Mesothelial cell of epicardium (in vitro differentiated cells): ENCODE data around the gene ANKRD11. TPM values are rescaled to one million over a fixed set of nuclear protein-coding genes. Genes with fewer than 3 reads are reported as not detected.
"Not testable (repeated sequence)": the region's sequence is repeated elsewhere in the genome, so short reads cannot be mapped to it uniquely, and the experiment has no call there.

Experiments
- DNase-seq, 2 experiments: peaks; one replicate each; pipeline ENCODE4 v3.0.0; 2021; ENCODE audit warnings: low spot score in 2 of 2; ENCODE audit not compliant: unreplicated experiment in 2 of 2
- H3K27ac Mint-ChIP-seq: 2 replicates; pipeline ENCODE4 v1.8.0; 2021; ENCODE audit warnings: mixed read lengths
- H3K27me3 Mint-ChIP-seq: 2 replicates; pipeline ENCODE4 v1.8.0; 2021; ENCODE audit warnings: low read depth, mixed read lengths
- H3K36me3 Mint-ChIP-seq: 2 replicates; pipeline ENCODE4 v1.8.0; 2021; ENCODE audit warnings: mixed read lengths
- H3K4me1 Mint-ChIP-seq: 2 replicates; pipeline ENCODE4 v1.8.0; 2021; ENCODE audit warnings: mixed read lengths
- H3K4me3 Mint-ChIP-seq: 2 replicates; pipeline ENCODE4 v1.8.0; 2021; ENCODE audit warnings: mild to moderate bottlenecking, moderate library complexity, mixed read lengths
- H3K9me3 Mint-ChIP-seq: 2 replicates; pipeline ENCODE4 v1.8.0; 2021; ENCODE audit warnings: mixed read lengths
- total RNA-seq: library from RNA; stranded (reverse); gene quantifications from 3 replicates; pipeline ENCODE4 v1.2.1, GENCODE V29; 2021
- TF ChIP-seq, protein P1 (sequence below): fragments of 200-600 bp; sonication (generic); IDR thresholded peaks from one replicate; pipeline ENCODE4 v1.5.0; 2021; ENCODE audit warnings: antibody characterized with exemption; ENCODE audit not compliant: unreplicated experiment

Gene ANKRD11
- total RNA-seq, 1 donor from 2014 or later, result 247 TPM

DNA sequence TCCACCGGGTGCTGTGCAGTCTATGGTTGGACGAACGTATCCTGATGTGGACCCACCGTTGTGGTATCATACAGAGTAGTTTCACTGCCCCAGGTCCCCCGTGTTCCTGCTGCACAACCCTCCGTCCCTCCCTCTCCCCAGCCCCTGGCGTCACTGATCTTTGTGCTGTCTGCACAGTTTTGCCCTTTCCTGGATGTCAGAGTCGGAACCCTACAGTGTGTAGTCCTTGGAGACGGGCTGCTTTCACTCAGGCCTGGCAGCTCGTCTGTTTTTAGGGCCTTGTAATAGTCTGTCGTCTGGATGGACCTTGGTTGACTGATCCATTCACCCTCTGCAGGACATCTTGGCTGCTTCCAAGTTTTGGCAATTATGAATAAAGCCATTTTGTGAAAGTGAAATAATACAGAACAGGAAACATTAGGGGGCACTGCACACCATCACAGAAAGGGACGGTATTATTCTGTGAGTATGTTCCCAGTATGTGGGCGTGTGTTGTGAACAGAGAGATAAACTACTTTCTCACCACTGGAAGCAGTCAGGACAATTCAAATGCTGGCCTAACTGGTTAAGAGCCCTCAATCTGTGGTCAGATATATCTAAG lies 156.9 kb downstream of the ANKRD11 start:
- H3K4me3 Mint-ChIP-seq, H3K36me3 Mint-ChIP-seq, H3K9me3 Mint-ChIP-seq, H3K27me3 Mint-ChIP-seq, DNase-seq: not testable (repeated sequence)
- peak overlapping the region; percentile 82 for H3K27ac Mint-ChIP-seq
- TF ChIP-seq, protein P1, sequence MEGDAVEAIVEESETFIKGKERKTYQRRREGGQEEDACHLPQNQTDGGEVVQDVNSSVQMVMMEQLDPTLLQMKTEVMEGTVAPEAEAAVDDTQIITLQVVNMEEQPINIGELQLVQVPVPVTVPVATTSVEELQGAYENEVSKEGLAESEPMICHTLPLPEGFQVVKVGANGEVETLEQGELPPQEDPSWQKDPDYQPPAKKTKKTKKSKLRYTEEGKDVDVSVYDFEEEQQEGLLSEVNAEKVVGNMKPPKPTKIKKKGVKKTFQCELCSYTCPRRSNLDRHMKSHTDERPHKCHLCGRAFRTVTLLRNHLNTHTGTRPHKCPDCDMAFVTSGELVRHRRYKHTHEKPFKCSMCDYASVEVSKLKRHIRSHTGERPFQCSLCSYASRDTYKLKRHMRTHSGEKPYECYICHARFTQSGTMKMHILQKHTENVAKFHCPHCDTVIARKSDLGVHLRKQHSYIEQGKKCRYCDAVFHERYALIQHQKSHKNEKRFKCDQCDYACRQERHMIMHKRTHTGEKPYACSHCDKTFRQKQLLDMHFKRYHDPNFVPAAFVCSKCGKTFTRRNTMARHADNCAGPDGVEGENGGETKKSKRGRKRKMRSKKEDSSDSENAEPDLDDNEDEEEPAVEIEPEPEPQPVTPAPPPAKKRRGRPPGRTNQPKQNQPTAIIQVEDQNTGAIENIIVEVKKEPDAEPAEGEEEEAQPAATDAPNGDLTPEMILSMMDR, result peak; percentile 27
- peaks cover 33% of the 10 kb centered on the region for H3K4me1 Mint-ChIP-seq

DNA sequence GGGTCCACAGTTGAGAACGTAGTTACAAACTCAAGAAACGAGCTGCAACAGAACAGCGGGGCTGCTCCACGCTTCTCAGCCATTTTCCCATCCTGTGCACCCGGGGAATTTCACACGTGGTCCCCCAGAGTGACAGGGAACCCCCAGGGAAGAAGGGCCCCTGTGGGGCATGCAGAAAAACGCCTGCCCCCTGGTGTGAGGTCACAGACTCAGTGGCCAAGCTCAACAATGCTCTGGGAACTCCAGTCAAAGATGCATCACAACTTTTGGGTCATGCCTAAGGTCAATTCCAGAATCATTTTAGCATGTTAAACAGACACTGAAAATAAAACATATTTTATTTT lies 157.5 kb downstream of the ANKRD11 start:
- TF ChIP-seq, protein P1, result no peak
- Mint-ChIP-seq H3K4me1 (peaks cover 33% of the 10 kb centered on the region), H3K27me3 (no peaks in the 10 kb centered on the region), H3K4me3 (no peak overlapping the region), H3K9me3 (no peaks in the 10 kb centered on the region), H3K36me3 (no peaks in the 10 kb centered on the region), H3K27ac (no peak overlapping the region)
- no peak for DNase-seq

DNA sequence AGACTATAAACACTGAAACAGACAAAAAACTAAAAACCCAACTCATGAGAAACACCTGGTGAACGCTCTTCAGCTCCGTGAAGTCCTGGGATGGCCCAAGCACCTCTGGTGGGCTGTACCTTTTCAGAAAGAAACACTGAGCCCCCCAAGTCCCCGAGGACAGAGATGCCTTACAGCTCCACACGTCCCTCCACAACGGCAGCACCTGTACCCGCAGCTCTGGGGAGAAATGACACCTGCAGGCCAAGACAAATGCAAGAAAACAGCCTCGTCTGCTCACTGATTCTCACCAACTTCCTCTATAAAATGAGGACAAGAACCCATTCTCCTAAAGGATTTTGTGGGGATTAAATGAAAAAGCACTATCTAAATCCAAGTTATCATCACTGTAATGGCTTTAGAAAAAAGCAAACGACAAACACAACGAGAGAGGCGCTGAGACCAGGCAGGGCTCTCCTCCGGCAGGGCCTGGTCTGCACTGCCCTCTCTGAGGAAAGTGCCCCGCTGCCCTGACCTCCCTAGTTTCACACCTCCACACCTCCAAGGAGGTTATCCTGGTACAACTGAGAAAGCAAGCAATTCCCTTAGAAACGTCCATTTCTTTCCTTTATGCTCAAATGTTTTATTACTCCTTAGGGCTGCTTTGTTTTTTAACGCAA lies 158.0 kb downstream of the ANKRD11 start:
- Mint-ChIP-seq H3K4me3 (no peak overlapping the region), H3K9me3 (no peaks in the 10 kb centered on the region), H3K27ac (peak overlapping the region; percentile 32), H3K27me3 (no peaks in the 10 kb centered on the region), H3K4me1 (peaks cover 33% of the 10 kb centered on the region), H3K36me3 (no peaks in the 10 kb centered on the region)
- DNase-seq, result no peak
- TF ChIP-seq, protein P1, result no peak

DNA sequence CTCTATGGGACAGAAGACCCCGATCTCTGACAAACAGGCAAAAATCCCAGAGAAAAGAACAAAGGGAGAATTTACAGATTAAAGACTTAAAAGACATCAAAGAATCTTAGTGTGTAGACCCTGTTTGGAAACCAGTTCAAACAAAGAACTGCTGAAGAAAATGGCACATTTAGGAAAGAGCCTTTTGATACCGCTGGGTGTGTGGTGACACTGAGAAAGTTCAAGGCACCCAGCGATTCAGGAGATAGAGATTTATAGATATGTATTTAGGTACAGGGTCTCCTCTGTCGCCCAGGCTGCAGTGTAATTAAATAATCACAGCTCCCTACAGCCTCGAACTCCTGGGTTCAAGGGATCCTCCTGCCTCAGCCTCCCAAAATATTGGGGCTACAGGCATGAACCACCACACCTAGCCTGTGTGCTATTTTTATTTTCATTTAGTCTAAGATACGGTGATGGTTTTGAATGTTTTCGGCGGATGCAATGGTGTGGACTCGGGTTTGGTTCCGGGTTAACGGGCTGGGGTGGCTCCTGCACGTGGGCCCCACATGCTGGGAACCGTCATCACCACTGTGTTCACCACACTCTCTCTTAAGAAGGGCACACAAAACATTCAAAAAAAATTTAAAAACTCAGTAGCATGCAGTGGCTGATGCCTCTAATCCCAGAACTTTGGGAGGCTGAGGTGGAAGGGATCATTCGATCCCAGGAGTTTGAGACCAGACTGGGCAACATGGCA lies 158.8 kb downstream of the ANKRD11 start:
- H3K9me3 Mint-ChIP-seq, result no peaks in the 10 kb centered on the region
- no peak overlapping the region for H3K27ac Mint-ChIP-seq
- no peaks in the 10 kb centered on the region for H3K27me3 Mint-ChIP-seq
- H3K36me3 Mint-ChIP-seq, result no peaks in the 10 kb centered on the region
- H3K4me1 Mint-ChIP-seq, result peaks cover 41% of the 10 kb centered on the region
- DNase-seq, result no peak
- H3K4me3 Mint-ChIP-seq, result no peak overlapping the region
- TF ChIP-seq, protein P1, result no peak

DNA sequence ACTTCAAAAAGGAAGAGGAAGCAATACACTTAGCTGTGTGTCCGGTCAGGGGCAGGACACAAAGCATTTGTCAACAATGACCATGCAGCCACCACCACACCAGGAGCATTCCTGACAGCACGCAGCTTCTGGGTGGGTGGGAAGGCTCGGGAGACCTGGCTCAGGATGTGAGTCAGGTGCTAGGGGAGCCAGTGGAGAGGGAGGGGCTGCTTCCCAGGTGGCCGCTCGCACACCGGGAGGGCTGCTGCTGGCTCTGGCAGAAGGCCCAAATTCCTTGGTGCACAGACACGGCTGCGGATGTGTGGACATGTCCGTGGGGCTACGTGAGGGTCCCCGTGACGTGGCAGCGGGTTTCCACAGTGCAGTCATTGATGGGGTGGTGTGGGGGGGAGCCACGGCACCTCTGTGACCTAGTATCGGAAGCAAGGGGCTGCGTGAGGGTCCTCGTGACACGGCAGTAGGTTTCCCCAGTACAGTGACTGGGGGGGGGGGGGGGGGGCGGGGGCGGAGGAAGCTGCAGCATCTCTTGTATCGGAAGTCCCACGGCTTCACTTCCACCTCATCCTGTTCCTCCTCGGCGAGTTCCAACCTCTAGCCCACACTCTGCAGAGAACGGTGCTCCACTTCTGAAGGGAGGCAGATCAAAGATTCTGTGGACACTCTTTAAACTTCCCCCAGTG lies 160.0 kb downstream of the ANKRD11 start:
- TF ChIP-seq, protein P1, result no peak
- H3K27me3 Mint-ChIP-seq, result no peaks in the 10 kb centered on the region
- no peaks in the 10 kb centered on the region for H3K36me3 Mint-ChIP-seq
- no peak overlapping the region for H3K4me3 Mint-ChIP-seq
- DNase-seq, result peak in 1 of 2 experiments; percentile 40
- no peaks in the 10 kb centered on the region for H3K9me3 Mint-ChIP-seq
- peaks cover 51% of the 10 kb centered on the region for H3K4me1 Mint-ChIP-seq
- H3K27ac Mint-ChIP-seq, result peak overlapping the region; percentile 21

DNA sequence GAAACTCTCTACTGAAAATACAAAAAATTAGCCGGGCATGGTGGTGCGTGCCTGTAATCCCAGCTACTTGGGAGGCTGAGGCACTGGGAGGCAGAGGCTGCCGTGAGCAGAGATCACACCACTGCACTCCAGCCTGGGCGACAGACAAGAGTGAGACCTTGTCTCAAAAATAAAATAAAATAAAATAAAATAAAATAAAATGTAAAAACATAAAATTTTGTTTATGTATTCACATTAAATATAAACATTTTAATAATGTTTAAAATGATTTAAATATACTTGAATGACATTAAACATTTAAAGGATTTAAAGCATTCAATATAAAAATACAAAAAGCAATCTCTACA lies 160.6 kb downstream of the ANKRD11 start:
- not testable (repeated sequence) for H3K27me3 Mint-ChIP-seq, DNase-seq, H3K36me3 Mint-ChIP-seq, H3K4me3 Mint-ChIP-seq, H3K9me3 Mint-ChIP-seq, H3K27ac Mint-ChIP-seq
- peaks cover 54% of the 10 kb centered on the region for H3K4me1 Mint-ChIP-seq

DNA sequence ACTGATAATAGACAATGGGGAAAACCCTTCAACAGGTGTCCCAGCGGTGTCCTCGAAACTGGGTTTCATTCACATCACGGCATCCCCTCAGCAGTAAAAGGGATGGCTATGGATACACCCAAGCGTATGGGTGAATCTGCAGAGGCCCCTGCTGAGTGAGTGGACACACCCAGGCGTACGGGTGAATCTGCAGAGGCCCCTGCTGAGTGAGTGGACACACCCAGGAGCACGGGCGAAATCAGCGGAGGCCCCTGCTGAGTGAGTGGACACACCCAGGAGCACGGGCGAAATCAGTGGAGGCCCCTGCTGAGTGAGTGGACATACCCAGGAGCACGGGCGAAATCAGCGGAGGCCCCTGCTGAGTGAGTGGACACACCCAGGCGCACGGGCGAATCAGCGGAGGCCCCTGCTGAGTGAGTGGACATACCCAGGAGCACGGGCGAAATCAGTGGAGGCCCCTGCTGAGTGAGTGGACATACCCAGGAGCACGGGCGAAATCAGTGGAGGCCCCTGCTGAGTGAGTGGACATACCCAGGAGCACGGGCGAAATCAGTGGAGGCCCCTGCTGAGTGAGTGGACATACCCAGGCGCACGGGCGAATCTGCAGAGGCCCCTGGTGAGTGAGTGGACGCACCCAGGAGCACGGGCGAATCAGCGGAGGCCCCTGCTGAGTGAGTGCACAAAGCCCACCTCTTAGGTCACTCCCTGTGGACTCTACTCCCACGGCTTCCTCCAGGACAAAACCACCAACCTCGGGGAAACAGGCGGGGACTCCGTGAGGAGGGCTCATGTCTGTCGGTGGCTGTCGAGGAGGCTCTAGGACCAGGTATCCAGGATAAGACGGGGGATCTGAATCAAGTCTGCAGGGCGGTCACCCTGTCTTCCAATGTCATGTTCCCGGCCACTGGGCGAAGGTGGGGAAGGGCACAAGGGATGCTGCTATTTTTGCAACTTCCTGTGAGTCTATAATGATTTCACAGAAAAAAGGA lies 161.7 kb downstream of the ANKRD11 start:
- H3K27me3 Mint-ChIP-seq, H3K9me3 Mint-ChIP-seq, H3K4me3 Mint-ChIP-seq, H3K27ac Mint-ChIP-seq, H3K36me3 Mint-ChIP-seq, DNase-seq: not testable (repeated sequence)
- peaks cover 50% of the 10 kb centered on the region for H3K4me1 Mint-ChIP-seq
